ENCODE results near the gene CD55. TPM values are rescaled to one million over a fixed set of nuclear protein-coding genes. Genes with fewer than 3 reads are reported as not detected.
A peak's percentile ranks its signal among the peaks of the same experiment; 100 is the strongest.
"Not testable (repeated sequence)": the region's sequence is repeated elsewhere in the genome, so short reads cannot be mapped to it uniquely, and the experiment has no call there.

The CD55 gene
- total RNA-seq, 1 donor from 2014 or later: 9.8 TPM

GRCh38 chr1:207305489-207305873 lies 16.0 kb upstream of the CD55 start:
- DNase-seq (ENCODE audit: low spot score) (no peak), ATAC-seq (no peak)

- ATAC-seq (no peak), DNase-seq (ENCODE audit: low spot score) (no peak)
Observed at GRCh38 chr1:207306023-207306422, 15.5 kb upstream of the CD55 start.

GRCh38 chr1:207306603-207307002 lies 14.9 kb upstream of the CD55 start:
- no peak for DNase-seq (ENCODE audit: low spot score)

GRCh38 chr1:207308451-207309190 lies 12.9 kb upstream of the CD55 start:
- no peak for ATAC-seq
- DNase-seq (ENCODE audit: low spot score): no peak

More at GRCh38 chr1:207306603-207307002, 14.9 kb upstream of the CD55 start:
- ATAC-seq: no peak

GRCh38 chr1:207309745-207310273 lies 11.7 kb upstream of the CD55 start:
- no peak for DNase-seq (ENCODE audit: low spot score)
- peak; percentile 71 for ATAC-seq

- DNase-seq (ENCODE audit: low spot score) (no peak), ATAC-seq (no peak)
Observed at GRCh38 chr1:207311888-207312603, 9.4 kb upstream of the CD55 start.

- ATAC-seq (no peak), DNase-seq (ENCODE audit: low spot score) (no peak)
Observed at GRCh38 chr1:207312604-207312920, 8.9 kb upstream of the CD55 start.

- ATAC-seq (no peak), DNase-seq (ENCODE audit: low spot score) (no peak)
Observed at GRCh38 chr1:207313131-207313530, 8.3 kb upstream of the CD55 start.

GRCh38 chr1:207314816-207315215 lies 6.7 kb upstream of the CD55 start:
- ATAC-seq (no peak), DNase-seq (ENCODE audit: low spot score) (no peak)

- DNase-seq (ENCODE audit: low spot score) (no peak), ATAC-seq (no peak)
Observed at GRCh38 chr1:207315435-207315834, 6.0 kb upstream of the CD55 start.

GRCh38 chr1:207316141-207316540 lies 5.3 kb upstream of the CD55 start:
- DNase-seq (ENCODE audit: low spot score) (no peak), ATAC-seq (no peak)

- ATAC-seq (no peak), DNase-seq (ENCODE audit: low spot score) (no peak)
Observed at GRCh38 chr1:207316622-207317391, 4.7 kb upstream of the CD55 start.

GRCh38 chr1:207317561-207317960 lies 3.9 kb upstream of the CD55 start:
- ATAC-seq: no peak
- DNase-seq (ENCODE audit: low spot score): no peak

GRCh38 chr1:207318072-207318619 lies 3.3 kb upstream of the CD55 start:
- ATAC-seq: no peak
- DNase-seq (ENCODE audit: low spot score): no peak

- DNase-seq (ENCODE audit: low spot score) (no peak), ATAC-seq (no peak)
Observed at GRCh38 chr1:207319199-207319598, 2.3 kb upstream of the CD55 start.

GRCh38 chr1:207320105-207320504 lies 1.4 kb upstream of the CD55 start:
- ATAC-seq; DNase-seq (ENCODE audit: low spot score): not testable (repeated sequence)

- no peak for DNase-seq (ENCODE audit: low spot score)
Observed at GRCh38 chr1:207321790-207322645, 540 bp downstream of the CD55 start.

GRCh38 chr1:207323425-207324225 lies 2.1 kb downstream of the CD55 start:
- ATAC-seq: no peak
- DNase-seq (ENCODE audit: low spot score): no peak

More at GRCh38 chr1:207321790-207322645, 540 bp downstream of the CD55 start:
- peak; percentile 56 for ATAC-seq

GRCh38 chr1:207328004-207328403 lies 6.5 kb downstream of the CD55 start:
- no peak for DNase-seq (ENCODE audit: low spot score)
- ATAC-seq: peak; percentile 34
